ENCODE measurements around the gene NEURL3. TPM values are rescaled to one million over a fixed set of nuclear protein-coding genes. Genes with fewer than 3 reads are reported as not detected.

Gene NEURL3
- total RNA-seq, 4 donors from 2014 or later: not detected

DNA sequence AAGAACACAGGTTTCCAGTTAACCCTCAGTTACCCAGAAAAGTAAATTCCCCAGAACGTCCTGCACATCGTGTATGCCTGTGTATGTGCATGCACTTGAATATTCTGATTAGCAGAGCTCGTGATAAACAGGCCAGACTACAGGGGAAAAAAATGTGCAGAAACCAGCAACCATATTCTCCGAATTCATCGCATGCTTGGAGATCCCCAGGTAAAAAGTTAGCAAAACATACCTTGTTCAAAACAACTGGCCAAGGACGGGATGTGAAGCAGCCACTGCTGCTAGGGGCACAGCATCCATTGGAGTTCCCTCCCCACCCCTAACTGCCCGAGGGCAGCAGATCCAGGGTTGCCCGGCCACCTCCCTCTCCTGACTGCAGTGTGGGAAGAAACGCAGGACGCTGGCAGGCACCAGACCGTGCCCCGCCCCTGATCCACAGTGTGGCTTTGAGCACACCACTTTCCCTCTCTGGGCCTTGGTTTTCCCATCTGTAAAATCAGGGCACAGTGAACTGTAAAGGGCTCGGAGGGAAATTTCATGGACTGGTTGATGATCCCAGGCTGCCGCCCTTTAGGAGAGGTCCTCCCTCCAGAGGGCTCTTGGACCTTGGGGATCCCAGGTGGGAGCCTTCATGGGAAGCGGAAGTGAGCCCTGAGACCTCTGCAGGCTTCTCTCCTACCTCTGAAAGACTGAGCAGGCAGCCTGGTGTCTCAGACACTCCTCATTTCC is 19.5 kb upstream of the NEURL3 start:
- no peak overlapping the region for H3K27ac ChIP-seq
- no peaks in the 10 kb centered on the region for H3K9me3 ChIP-seq
- no peak for DNase-seq
- no peaks in the 10 kb centered on the region for H3K36me3 ChIP-seq
- no peak for TF ChIP-seq POLR2A (IDR thresholded peaks at IDR 0.05)
- TF ChIP-seq, protein P1, sequence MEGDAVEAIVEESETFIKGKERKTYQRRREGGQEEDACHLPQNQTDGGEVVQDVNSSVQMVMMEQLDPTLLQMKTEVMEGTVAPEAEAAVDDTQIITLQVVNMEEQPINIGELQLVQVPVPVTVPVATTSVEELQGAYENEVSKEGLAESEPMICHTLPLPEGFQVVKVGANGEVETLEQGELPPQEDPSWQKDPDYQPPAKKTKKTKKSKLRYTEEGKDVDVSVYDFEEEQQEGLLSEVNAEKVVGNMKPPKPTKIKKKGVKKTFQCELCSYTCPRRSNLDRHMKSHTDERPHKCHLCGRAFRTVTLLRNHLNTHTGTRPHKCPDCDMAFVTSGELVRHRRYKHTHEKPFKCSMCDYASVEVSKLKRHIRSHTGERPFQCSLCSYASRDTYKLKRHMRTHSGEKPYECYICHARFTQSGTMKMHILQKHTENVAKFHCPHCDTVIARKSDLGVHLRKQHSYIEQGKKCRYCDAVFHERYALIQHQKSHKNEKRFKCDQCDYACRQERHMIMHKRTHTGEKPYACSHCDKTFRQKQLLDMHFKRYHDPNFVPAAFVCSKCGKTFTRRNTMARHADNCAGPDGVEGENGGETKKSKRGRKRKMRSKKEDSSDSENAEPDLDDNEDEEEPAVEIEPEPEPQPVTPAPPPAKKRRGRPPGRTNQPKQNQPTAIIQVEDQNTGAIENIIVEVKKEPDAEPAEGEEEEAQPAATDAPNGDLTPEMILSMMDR (IDR thresholded peaks at IDR 0.05): no peak
- H3K27me3 ChIP-seq: peaks cover 0 to 85% (median 0%) of the 10 kb centered on the region in 4 donors
- 61 to 66% methylated on average over 5 to 8 of the region's 15 CpGs for WGBS, 2 donors
- H3K4me3 ChIP-seq: no peak overlapping the region
- peaks cover 9 to 50% (median 35%) of the 10 kb centered on the region in 3 donors for H3K4me1 ChIP-seq
- intact Hi-C loops (cut with DNase I): no loop called here

DNA sequence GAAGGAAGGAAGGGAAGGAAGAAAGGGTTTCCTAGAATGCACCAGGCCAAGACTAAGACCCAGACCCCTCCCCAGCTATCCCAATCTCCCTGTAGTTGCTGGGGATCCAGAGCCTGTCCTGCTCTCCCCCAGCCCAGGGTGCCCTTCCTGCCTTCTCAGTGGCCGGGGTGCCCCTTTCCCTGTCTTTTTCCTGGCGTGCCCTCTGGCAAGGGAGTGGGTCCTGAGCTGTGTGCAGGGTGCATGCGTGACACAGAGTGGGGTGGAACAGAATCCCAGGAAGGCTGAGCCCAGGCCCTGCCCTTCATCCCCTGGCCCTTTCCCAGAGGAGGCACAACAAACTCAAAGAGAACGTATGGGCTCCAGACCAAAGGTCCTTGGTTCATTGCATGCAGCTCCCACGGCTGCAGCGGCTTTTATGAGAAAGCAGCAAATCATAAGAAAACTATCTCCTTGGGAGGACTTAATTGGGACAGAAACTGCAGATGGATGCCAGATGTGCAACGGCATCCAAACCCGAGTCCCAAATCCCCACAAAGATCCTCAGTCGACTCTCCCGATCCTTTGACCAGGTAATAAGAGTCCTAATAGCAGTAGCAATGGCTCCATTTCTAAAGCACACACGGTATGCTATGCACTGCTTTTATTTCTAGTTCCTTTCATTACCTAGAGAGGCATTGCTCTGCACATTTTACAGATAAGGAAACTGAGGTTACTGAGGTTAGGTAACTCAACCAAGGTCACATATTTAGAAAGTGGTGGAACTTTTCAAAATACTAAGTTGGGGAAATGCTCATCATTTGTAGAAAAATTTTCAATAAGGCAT is 18.7 kb upstream of the NEURL3 start:
- Histone ChIP-seq H3K4me1 (peaks cover 9 to 42% (median 27%) of the 10 kb centered on the region in 3 donors), H3K4me3 (no peak overlapping the region), H3K27ac (no peak overlapping the region), H3K36me3 (no peaks in the 10 kb centered on the region), H3K9me3 (no peaks in the 10 kb centered on the region), H3K27me3 (peaks cover 0 to 77% (median 0%) of the 10 kb centered on the region in 4 donors)
- 48 to 63% methylated on average over 8 to 11 of the region's 11 CpGs for WGBS, 2 donors
- intact Hi-C loops (cut with DNase I): no loop called here
- TF ChIP-seq, protein P1 (IDR thresholded peaks at IDR 0.05): no peak
- TF ChIP-seq POLR2A (IDR thresholded peaks at IDR 0.05): no peak
- no peak for DNase-seq

DNA sequence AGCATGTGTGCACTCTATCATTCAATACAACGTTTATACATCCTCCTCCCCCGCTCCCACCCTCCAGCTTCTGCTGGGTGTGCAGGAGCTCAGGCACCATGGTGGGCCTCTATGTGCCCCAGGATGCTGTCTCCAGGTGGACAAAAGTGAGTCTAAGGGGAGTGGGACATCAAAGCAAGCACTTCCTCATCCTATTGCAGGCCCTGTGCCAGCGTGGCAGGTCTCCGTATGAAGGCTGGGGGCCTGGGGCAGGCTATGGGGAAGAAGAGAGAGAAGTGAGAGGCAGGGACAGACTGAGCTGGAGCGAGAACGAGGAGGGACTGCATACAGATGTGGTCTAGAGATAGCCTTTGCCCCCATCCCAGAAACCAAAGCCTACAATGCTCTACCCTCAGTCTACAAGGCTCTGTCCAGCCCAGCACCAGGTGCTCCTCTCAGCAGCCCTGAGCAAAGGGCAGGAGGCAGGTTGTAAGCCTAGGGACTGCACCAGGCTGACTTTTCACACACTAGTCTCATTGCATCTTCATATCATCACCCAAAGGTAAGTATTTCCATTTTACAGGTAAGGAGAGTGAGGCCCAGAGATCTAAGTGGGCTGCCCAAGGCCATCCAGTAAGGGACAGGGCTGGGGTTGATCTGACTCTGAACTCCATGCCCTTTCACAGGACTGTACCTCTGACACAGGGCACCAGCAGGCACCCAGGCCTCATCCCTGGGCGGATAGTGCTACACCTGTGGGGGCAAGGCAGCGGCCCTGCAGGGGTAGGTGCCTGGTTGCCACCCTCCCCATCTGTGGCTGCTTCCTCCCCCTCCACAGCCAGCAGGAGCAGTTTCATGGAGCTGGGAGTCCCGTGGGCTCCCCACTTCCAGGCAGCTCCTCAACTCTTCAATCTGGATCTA is 17.4 kb upstream of the NEURL3 start:
- peaks cover 0 to 2% (median 0%) of the 10 kb centered on the region in 3 donors for H3K9me3 ChIP-seq
- H3K4me3 ChIP-seq: no peak overlapping the region
- no peak for DNase-seq
- peaks cover 6 to 29% (median 14%) of the 10 kb centered on the region in 3 donors for H3K4me1 ChIP-seq
- H3K36me3 ChIP-seq: no peaks in the 10 kb centered on the region
- WGBS, 2 donors: 67 to 72% methylated on average over 2 to 7 of the region's 9 CpGs
- TF ChIP-seq, protein P1 (IDR thresholded peaks at IDR 0.05): no peak
- TF ChIP-seq POLR2A (IDR thresholded peaks at IDR 0.05): no peak
- H3K27me3 ChIP-seq: peaks cover 0 to 64% (median 0%) of the 10 kb centered on the region in 4 donors
- no peak overlapping the region for H3K27ac ChIP-seq
- intact Hi-C loops (cut with DNase I): no loop called here

DNA sequence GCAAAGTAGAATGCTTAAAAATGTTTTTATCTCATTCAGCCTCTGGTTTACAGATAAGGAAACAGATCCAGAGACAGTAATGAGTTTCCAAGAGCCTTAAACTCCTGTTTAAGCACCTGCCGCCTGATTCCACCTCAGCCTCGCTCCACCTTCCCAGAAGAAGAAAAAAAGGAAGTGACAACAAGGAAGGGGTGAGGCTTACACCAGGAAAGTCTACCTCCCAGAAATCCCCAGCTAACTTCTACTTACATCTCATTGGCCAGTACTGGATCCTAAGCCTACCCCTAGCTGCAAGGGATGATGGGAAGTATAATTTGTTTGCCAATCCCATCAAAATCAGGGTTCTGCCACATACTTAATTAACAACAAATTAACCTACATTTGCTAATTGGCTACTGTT is 16.1 kb upstream of the NEURL3 start:
- Histone ChIP-seq H3K27me3 (peaks cover 0 to 51% (median 0%) of the 10 kb centered on the region in 4 donors), H3K9me3 (peaks cover 0 to 16% (median 5%) of the 10 kb centered on the region in 3 donors), H3K27ac (no peak overlapping the region), H3K36me3 (no peaks in the 10 kb centered on the region), H3K4me3 (no peak overlapping the region), H3K4me1 (peaks cover 0 to 16% (median 3%) of the 10 kb centered on the region in 3 donors)
- TF ChIP-seq, protein P1 (IDR thresholded peaks at IDR 0.05): no peak
- no peak for TF ChIP-seq POLR2A (IDR thresholded peaks at IDR 0.05)
- DNase-seq: no peak
- WGBS, 2 donors: 74 to 83% methylated on average over 2 of the region's 2 CpGs
- intact Hi-C loops (cut with DNase I): no loop called here

Measured in esophagus squamous epithelium (tissue), 5 donors.